ENCODE results near the gene ULK4. TPM values are rescaled to one million over a fixed set of nuclear protein-coding genes. Genes with fewer than 3 reads are reported as not detected.
"Not testable (repeated sequence)": the region's sequence is repeated elsewhere in the genome, so short reads cannot be mapped to it uniquely, and the experiment has no call there.

The ULK4 gene
- total RNA-seq, 1 experiment from 2014 or later, result 8.7 TPM

DNA sequence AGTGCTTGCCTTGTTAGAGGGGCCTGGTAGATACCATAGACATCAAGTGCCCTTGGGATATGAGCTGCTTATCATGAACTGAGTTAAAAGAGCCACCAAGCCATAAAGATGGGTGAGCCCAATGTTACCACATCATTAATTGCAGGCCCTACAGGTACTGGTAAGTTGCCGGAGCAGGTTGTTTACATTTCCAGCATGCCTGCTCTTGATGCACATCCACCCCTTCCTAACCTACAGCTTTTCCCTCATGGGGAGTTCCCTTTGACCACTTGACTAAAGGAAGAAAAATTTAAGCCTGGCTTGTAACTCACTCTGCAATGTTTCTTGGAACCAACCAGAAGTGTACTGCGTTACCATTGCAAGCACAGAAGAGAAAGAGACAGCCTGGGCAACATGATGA is 24.7 kb upstream of the ULK4 start:
- no peak overlapping the region for H3K4me2 ChIP-seq
- no peak overlapping the region for H2AFZ ChIP-seq
- TF ChIP-seq EZH2 (IDR thresholded peaks at IDR 0.05; ENCODE audit: low read depth) (no peak), CTCF (conservative IDR thresholded peaks at IDR 0.05) (no peak)
- H3K36me3 ChIP-seq (ENCODE audit: low read depth), result no peaks in the 10 kb centered on the region
- no peaks in the 10 kb centered on the region for H3K27me3 ChIP-seq (ENCODE audit: insufficient read depth, low read depth)
- no peaks in the 10 kb centered on the region for H3K9me3 ChIP-seq (ENCODE audit: insufficient read depth, low read depth)
- DNase-seq, result peak in 1 of 2 experiments; percentile 61
- no peaks in the 10 kb centered on the region for H4K20me1 ChIP-seq (ENCODE audit: insufficient read depth)
- no TSS peak for BruUV-seq (replicated peaks)
- H3K27ac ChIP-seq, result no peak overlapping the region
- no peaks in the 10 kb centered on the region for H3K79me2 ChIP-seq (ENCODE audit: low read depth)
- no peak overlapping the region for H3K4me3 ChIP-seq
- peaks cover 8% of the 10 kb centered on the region; the same call in 1 of the 2 replicates for H3F3A ChIP-seq (ENCODE audit: insufficient read depth, low read depth)
- intact Hi-C loops (cut with micrococcal nuclease; ENCODE audit: unreplicated experiment), result no loop called here
- H3K9me2 ChIP-seq (ENCODE audit: insufficient read depth), result no peaks in the 10 kb centered on the region
- peaks cover 10% of the 10 kb centered on the region for H3K4me1 ChIP-seq (replicated peaks; ENCODE audit: insufficient read depth)
- POLR2A ChIA-PET (ENCODE audit: unreplicated experiment), result no interaction called here
- CTCF ChIA-PET, result no interaction called here

- no peaks in the 10 kb centered on the region for H3K9me3 ChIP-seq (ENCODE audit: insufficient read depth, low read depth)
- H2AFZ ChIP-seq, result no peak overlapping the region
- no peak for TF ChIP-seq CTCF (conservative IDR thresholded peaks at IDR 0.05)
- no peak for TF ChIP-seq EZH2 (IDR thresholded peaks at IDR 0.05; ENCODE audit: low read depth)
- no peaks in the 10 kb centered on the region for H3F3A ChIP-seq (ENCODE audit: insufficient read depth, low read depth)
- BruUV-seq (replicated peaks), result no TSS peak
- H3K4me3 ChIP-seq, result no peak overlapping the region
- H3K27ac ChIP-seq, result no peak overlapping the region
- H3K4me1 ChIP-seq (replicated peaks; ENCODE audit: insufficient read depth), result no peaks in the 10 kb centered on the region
- intact Hi-C loops (cut with micrococcal nuclease; ENCODE audit: unreplicated experiment), result no loop called here
- no peak for DNase-seq
- no peaks in the 10 kb centered on the region for H3K79me2 ChIP-seq (ENCODE audit: low read depth)
- POLR2A ChIA-PET (ENCODE audit: unreplicated experiment), result no interaction called here
- H4K20me1 ChIP-seq (ENCODE audit: insufficient read depth), result no peaks in the 10 kb centered on the region
- H3K4me2 ChIP-seq, result no peak overlapping the region
- H3K9me2 ChIP-seq (ENCODE audit: insufficient read depth), result no peaks in the 10 kb centered on the region
- no peaks in the 10 kb centered on the region for H3K27me3 ChIP-seq (ENCODE audit: insufficient read depth, low read depth)
- H3K36me3 ChIP-seq (ENCODE audit: low read depth), result no peaks in the 10 kb centered on the region
- CTCF ChIA-PET, result no interaction called here
These were observed 23.1 kb upstream of the ULK4 start for GRCh38 chr3:41985018-41985417.

- H3K27me3 ChIP-seq (ENCODE audit: insufficient read depth, low read depth); H3K36me3 ChIP-seq (ENCODE audit: low read depth); H3K9me3 ChIP-seq (ENCODE audit: insufficient read depth, low read depth); H3K4me3 ChIP-seq; BruUV-seq (replicated peaks); POLR2A ChIA-PET (ENCODE audit: unreplicated experiment); H3K9me2 ChIP-seq (ENCODE audit: insufficient read depth); intact Hi-C loops (cut with micrococcal nuclease; ENCODE audit: unreplicated experiment); H3K79me2 ChIP-seq (ENCODE audit: low read depth); H4K20me1 ChIP-seq (ENCODE audit: insufficient read depth); H3K27ac ChIP-seq; DNase-seq; H3F3A ChIP-seq (ENCODE audit: insufficient read depth, low read depth); H3K4me2 ChIP-seq; CTCF ChIA-PET; H3K4me1 ChIP-seq (replicated peaks; ENCODE audit: insufficient read depth); H2AFZ ChIP-seq: not testable (repeated sequence)
These were observed 21.2 kb upstream of the ULK4 start for GRCh38 chr3:41983091-41983490.

GRCh38 chr3:41977401-41977800 is 15.5 kb upstream of the ULK4 start:
- H3K4me3 ChIP-seq; POLR2A ChIA-PET (ENCODE audit: unreplicated experiment); H3K9me2 ChIP-seq (ENCODE audit: insufficient read depth); H3K9me3 ChIP-seq (ENCODE audit: insufficient read depth, low read depth); H3K27ac ChIP-seq; H4K20me1 ChIP-seq (ENCODE audit: insufficient read depth); H3K27me3 ChIP-seq (ENCODE audit: insufficient read depth, low read depth); H3K79me2 ChIP-seq (ENCODE audit: low read depth); DNase-seq; H3K4me2 ChIP-seq; H3F3A ChIP-seq (ENCODE audit: insufficient read depth, low read depth); CTCF ChIA-PET; intact Hi-C loops (cut with micrococcal nuclease; ENCODE audit: unreplicated experiment); BruUV-seq (replicated peaks); H2AFZ ChIP-seq; H3K4me1 ChIP-seq (replicated peaks; ENCODE audit: insufficient read depth); H3K36me3 ChIP-seq (ENCODE audit: low read depth): not testable (repeated sequence)
